HepG2 (cell line): ENCODE results near the gene SKI. TPM values are rescaled to one million over a fixed set of nuclear protein-coding genes. Genes with fewer than 3 reads are reported as not detected.
A peak's percentile ranks its signal among the peaks of the same experiment; 100 is the strongest.

Source experiments
- CTCF ChIP-seq: sonication (generic); formaldehyde crosslinking; IDR thresholded peaks from 2 replicates; pipeline ENCODE4 v1.5.0; 2020; ENCODE audit warnings: mild to moderate bottlenecking, missing genetic modification reagents, moderate library complexity
- GLI4 ChIP-seq: sonication (generic); formaldehyde crosslinking; IDR thresholded peaks from 2 replicates; pipeline ENCODE4 v1.5.1; 2020; ENCODE audit warnings: missing genetic modification reagents, mild to moderate bottlenecking, moderate library complexity, borderline replicate concordance
- GRHL1 ChIP-seq: sonication (generic); formaldehyde crosslinking; conservative IDR thresholded peaks from 2 replicates; pipeline ENCODE4 v1.8.0; 2022; ENCODE audit warnings: missing genetic modification reagents
- GTF3A ChIP-seq: sonication (generic); formaldehyde crosslinking; conservative IDR thresholded peaks from 2 replicates; pipeline ENCODE4 v1.4.0; 2020; ENCODE audit warnings: mild to moderate bottlenecking, missing genetic modification reagents
- HOMEZ ChIP-seq: IDR thresholded peaks from 2 replicates; pipeline ENCODE4 v1.6.1; 2016; ENCODE audit warnings: low read depth
- KLF6 ChIP-seq: IDR thresholded peaks from 2 replicates; pipeline ENCODE4 v1.8.0; 2016; ENCODE audit warnings: missing biosample characterization, missing genetic modification reagents
- MTF2 ChIP-seq: sonication (generic); formaldehyde crosslinking; IDR thresholded peaks from 2 replicates; pipeline ENCODE4 v1.5.0; 2020; ENCODE audit warnings: missing genetic modification reagents, borderline replicate concordance
- PTBP1 ChIP-seq: fragments of 200-400 bp; formaldehyde crosslinking; IDR thresholded peaks from 2 replicates; pipeline ENCODE4 v1.6.1; 2018; ENCODE audit warnings: low read length, low read depth; ENCODE audit not compliant: poor library complexity, severe bottlenecking
- SAP130 ChIP-seq: IDR thresholded peaks from 2 replicates; pipeline ENCODE4 v1.6.1; 2016; ENCODE audit warnings: low read depth
- SOX6 ChIP-seq, 2 experiments: fragments of 450-650 bp in 1 of 2; sonication (generic) in 1 of 2; formaldehyde crosslinking in 1 of 2; IDR thresholded peaks; 2 replicates each; pipeline versions ENCODE4 v1.4.0 to v1.6.1; 2017 to 2020; ENCODE audit warnings: antibody characterized with exemption in 1 of 2, mild to moderate bottlenecking in 1 of 2, missing genetic modification reagents in 1 of 2
- SRSF4 ChIP-seq: fragments of 200-400 bp; formaldehyde crosslinking; IDR thresholded peaks from one replicate; pipeline ENCODE4 v1.6.1; 2018; ENCODE audit warnings: mild to moderate bottlenecking, low read depth, low read length, moderate library complexity; ENCODE audit not compliant: poor library complexity, severe bottlenecking
- ZBTB44 ChIP-seq: sonication (generic); formaldehyde crosslinking; IDR thresholded peaks from 2 replicates; pipeline ENCODE4 v1.4.0; 2020; ENCODE audit warnings: missing genetic modification reagents
- ZMYM3 ChIP-seq: sonication (generic); formaldehyde crosslinking; IDR thresholded peaks from 2 replicates; pipeline ENCODE4 v1.5.1; 2020; ENCODE audit warnings: mild to moderate bottlenecking, missing genetic modification reagents
- ZNF34 ChIP-seq: sonication (generic); formaldehyde crosslinking; IDR thresholded peaks from 2 replicates; pipeline ENCODE4 v1.4.0; 2020; ENCODE audit warnings: mild to moderate bottlenecking, missing genetic modification reagents, borderline replicate concordance
- ZNF383 ChIP-seq: sonication (generic); formaldehyde crosslinking; IDR thresholded peaks from 2 replicates; pipeline ENCODE4 v1.4.0; 2020; ENCODE audit warnings: missing genetic modification reagents, mild to moderate bottlenecking, borderline replicate concordance
- ZNF616 ChIP-seq: sonication (generic); formaldehyde crosslinking; IDR thresholded peaks from 2 replicates; pipeline ENCODE4 v1.5.0; 2020; ENCODE audit warnings: low read depth, mild to moderate bottlenecking, missing genetic modification reagents
- ZNF670 ChIP-seq: sonication (generic); formaldehyde crosslinking; IDR thresholded peaks from 2 replicates; pipeline ENCODE4 v1.8.0; 2022; ENCODE audit warnings: mild to moderate bottlenecking, missing genetic modification reagents, borderline replicate concordance
- ZNF704 ChIP-seq: sonication (generic); formaldehyde crosslinking; IDR thresholded peaks from 2 replicates; pipeline ENCODE4 v1.8.1; 2023; ENCODE audit warnings: mild to moderate bottlenecking, inconsistent platforms, moderate library complexity, missing genetic modification reagents, borderline replicate concordance
- ZNF788 ChIP-seq: sonication (generic); formaldehyde crosslinking; IDR thresholded peaks from 2 replicates; pipeline ENCODE4 v1.5.0; 2020; ENCODE audit warnings: mild to moderate bottlenecking, missing genetic modification reagents, borderline replicate concordance
- ZSCAN21 ChIP-seq: sonication (generic); formaldehyde crosslinking; IDR thresholded peaks from 2 replicates; pipeline ENCODE4 v1.8.0; 2022; ENCODE audit warnings: mild to moderate bottlenecking, missing genetic modification reagents, moderate library complexity, borderline replicate concordance
- ZSCAN9 ChIP-seq: IDR thresholded peaks from 2 replicates; pipeline ENCODE4 v1.6.1; 2016; ENCODE audit warnings: borderline replicate concordance
- polyA plus RNA-seq, 8 experiments: library from polyadenylated mRNA; depleted of rRNA in 3 of 8; stranded (reverse) in 7 of 8; unstranded in 1 of 8; fragments of >200 nt; fragmentation: Illumina TruSeq in 4 of 8; extraction: Trizol in 4 of 8; gene quantifications; 2 replicates each; pipeline versions ENCODE4 v1.2.1 to v1.2.3, GENCODE V29; 2011 to 2016; ENCODE audit warnings: low read depth in 4 of 8, missing spikeins in 1 of 8, mixed read lengths in 1 of 8; ENCODE audit not compliant: insufficient read depth in 1 of 8
- total RNA-seq, 5 experiments: library from RNA; depleted of rRNA; stranded (reverse); fragments of >200 nt; fragmentation: Illumina TruSeq; extraction: Trizol; gene quantifications; 2 replicates each; pipeline ENCODE4 v1.2.3, GENCODE V29; 2016; ENCODE audit warnings: low read depth in 1 of 5

Gene SKI
- total and polyA plus RNA-seq, 2 of the 13 experiments (the other 11 are each of a cell fraction or from before 2014, with no cell fraction given), result 4.7 to 6.9 TPM

GRCh38 chr1:2250721-2251281 is 22.7 kb downstream of the SKI start (continued):
- no peak for TF ChIP-seq ZNF704 (CRISPR knock-in tag)
- no peak for TF ChIP-seq SRSF4
- 0 out of 2 replicates have a peak, but pooled peaks have one; percentile 41 for TF ChIP-seq ZSCAN9
- peak; percentile 77 for TF ChIP-seq SAP130 (CRISPR knock-in tag)
- TF ChIP-seq ZBTB44, result no peak
- TF ChIP-seq GRHL1 (CRISPR knock-in tag), result no peak
- TF ChIP-seq CTCF, result no peak; the same call in 1 of the 2 replicates
- no peak for TF ChIP-seq GTF3A
- TF ChIP-seq ZNF383 (CRISPR knock-in tag), result no peak
- no peak for TF ChIP-seq KLF6
- TF ChIP-seq SOX6 (IDR thresholded peaks at IDR 0.05), result no peak
- peak; percentile 67; the same call in 1 of the 2 replicates for TF ChIP-seq SOX6 (CRISPR knock-in tag; IDR thresholded peaks at IDR 0.05)
- TF ChIP-seq MTF2 (CRISPR knock-in tag), result no peak
- no peak for TF ChIP-seq PTBP1
- no peak; the same call in 1 of the 2 replicates for TF ChIP-seq HOMEZ
- TF ChIP-seq ZSCAN21, result no peak
- TF ChIP-seq ZNF616, result no peak
- TF ChIP-seq ZNF788 (CRISPR knock-in tag), result peak; percentile 72
- no peak for TF ChIP-seq ZNF670 (CRISPR knock-in tag)
- TF ChIP-seq GLI4 (CRISPR knock-in tag), result no peak
- TF ChIP-seq ZNF34 (CRISPR knock-in tag), result no peak
- peak; percentile 15; the same call in 1 of the 2 replicates for TF ChIP-seq ZMYM3 (CRISPR knock-in tag)
